Measurements from ENCODE around the gene IQCE.

IQCE gene

DNA sequence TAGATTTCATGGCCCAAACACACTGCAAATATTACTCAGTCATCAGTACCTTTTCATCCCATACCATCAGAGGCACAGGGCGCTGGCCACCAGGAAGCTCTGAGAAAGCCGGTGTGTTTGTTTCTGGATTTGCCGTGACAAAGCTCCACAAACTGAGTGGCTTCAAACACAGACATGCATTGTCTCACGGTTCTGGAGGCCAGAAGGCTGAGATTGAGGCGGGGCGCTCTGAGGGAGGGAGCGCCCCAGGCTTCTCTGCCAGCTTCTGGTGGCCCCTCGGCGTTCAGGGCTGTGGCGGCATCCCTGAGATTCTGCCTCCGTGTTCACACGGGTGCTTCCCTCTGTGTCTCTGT lies 69.3 kb downstream of the IQCE start:
- Histone ChIP-seq H3K27ac (ENCODE audit: low read length) (no peak overlapping the region), H3K9me2 (replicated peaks; ENCODE audit: insufficient read depth, low read length) (no peaks in the 10 kb centered on the region), H3K9me3 (replicated peaks; ENCODE audit: insufficient read depth, low read length) (no peaks in the 10 kb centered on the region), H3K4me3 (ENCODE audit: low read length) (no peak overlapping the region), H3K9ac (ENCODE audit: low read length) (no peak overlapping the region), H3K27me3 (replicated peaks; ENCODE audit: insufficient read depth, low read length) (peaks cover 81% of the 10 kb centered on the region), H2AFZ (ENCODE audit: low read length) (no peak overlapping the region), H3K4me1 (ENCODE audit: low read length) (no peaks in the 10 kb centered on the region), H4K20me1 (ENCODE audit: insufficient read depth, low read length) (no peaks in the 10 kb centered on the region), H3K4me2 (ENCODE audit: low read depth, low read length) (no peak overlapping the region), H3K36me3 (replicated peaks; ENCODE audit: insufficient read depth, low read length) (no peaks in the 10 kb centered on the region), H3F3A (ENCODE audit: insufficient read depth, low read length) (no peaks in the 10 kb centered on the region), H3K79me2 (ENCODE audit: low read length) (no peaks in the 10 kb centered on the region)
- no peak for DNase-seq
- no peak for TF ChIP-seq EZH2 (optimal IDR thresholded peaks at IDR 0.05; ENCODE audit: low read depth, low read length)
- no peak for TF ChIP-seq EZH2phosphoT487 (IDR thresholded peaks at IDR 0.05; ENCODE audit: low read length)
- TF ChIP-seq, protein P1, sequence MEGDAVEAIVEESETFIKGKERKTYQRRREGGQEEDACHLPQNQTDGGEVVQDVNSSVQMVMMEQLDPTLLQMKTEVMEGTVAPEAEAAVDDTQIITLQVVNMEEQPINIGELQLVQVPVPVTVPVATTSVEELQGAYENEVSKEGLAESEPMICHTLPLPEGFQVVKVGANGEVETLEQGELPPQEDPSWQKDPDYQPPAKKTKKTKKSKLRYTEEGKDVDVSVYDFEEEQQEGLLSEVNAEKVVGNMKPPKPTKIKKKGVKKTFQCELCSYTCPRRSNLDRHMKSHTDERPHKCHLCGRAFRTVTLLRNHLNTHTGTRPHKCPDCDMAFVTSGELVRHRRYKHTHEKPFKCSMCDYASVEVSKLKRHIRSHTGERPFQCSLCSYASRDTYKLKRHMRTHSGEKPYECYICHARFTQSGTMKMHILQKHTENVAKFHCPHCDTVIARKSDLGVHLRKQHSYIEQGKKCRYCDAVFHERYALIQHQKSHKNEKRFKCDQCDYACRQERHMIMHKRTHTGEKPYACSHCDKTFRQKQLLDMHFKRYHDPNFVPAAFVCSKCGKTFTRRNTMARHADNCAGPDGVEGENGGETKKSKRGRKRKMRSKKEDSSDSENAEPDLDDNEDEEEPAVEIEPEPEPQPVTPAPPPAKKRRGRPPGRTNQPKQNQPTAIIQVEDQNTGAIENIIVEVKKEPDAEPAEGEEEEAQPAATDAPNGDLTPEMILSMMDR (IDR thresholded peaks at IDR 0.05; ENCODE audit: low read length) = no peak

GRCh38 chr7:2628891-2629290 lies 70.1 kb downstream of the IQCE start:
- H4K20me1 ChIP-seq (ENCODE audit: insufficient read depth, low read length) = no peaks in the 10 kb centered on the region
- no peaks in the 10 kb centered on the region for H3K9me3 ChIP-seq (replicated peaks; ENCODE audit: insufficient read depth, low read length)
- no peaks in the 10 kb centered on the region for H3K36me3 ChIP-seq (replicated peaks; ENCODE audit: insufficient read depth, low read length)
- no peaks in the 10 kb centered on the region for H3K9me2 ChIP-seq (replicated peaks; ENCODE audit: insufficient read depth, low read length)
- no peaks in the 10 kb centered on the region for H3K4me1 ChIP-seq (ENCODE audit: low read length)
- no peak for TF ChIP-seq EZH2phosphoT487 (IDR thresholded peaks at IDR 0.05; ENCODE audit: low read length)
- TF ChIP-seq, protein P1 (IDR thresholded peaks at IDR 0.05; ENCODE audit: low read length) = no peak
- TF ChIP-seq EZH2 (optimal IDR thresholded peaks at IDR 0.05; ENCODE audit: low read depth, low read length) = no peak
- H3K27ac ChIP-seq (ENCODE audit: low read length) = no peak overlapping the region
- no peak overlapping the region for H3K9ac ChIP-seq (ENCODE audit: low read length)
- DNase-seq = no peak
- H3F3A ChIP-seq (ENCODE audit: insufficient read depth, low read length) = no peaks in the 10 kb centered on the region
- no peak overlapping the region for H2AFZ ChIP-seq (ENCODE audit: low read length)
- H3K27me3 ChIP-seq (replicated peaks; ENCODE audit: insufficient read depth, low read length) = peaks cover 81% of the 10 kb centered on the region
- H3K79me2 ChIP-seq (ENCODE audit: low read length) = no peaks in the 10 kb centered on the region
- no peak overlapping the region for H3K4me2 ChIP-seq (ENCODE audit: low read depth, low read length)
- H3K4me3 ChIP-seq (ENCODE audit: low read length) = no peak overlapping the region

GRCh38 chr7:2629746-2630681 lies 71.2 kb downstream of the IQCE start:
- H3K4me3 ChIP-seq (ENCODE audit: low read length) = no peak overlapping the region
- H3K36me3 ChIP-seq (replicated peaks; ENCODE audit: insufficient read depth, low read length) = no peaks in the 10 kb centered on the region
- no peaks in the 10 kb centered on the region for H3F3A ChIP-seq (ENCODE audit: insufficient read depth, low read length)
- H3K27ac ChIP-seq (ENCODE audit: low read length) = no peak overlapping the region
- no peak overlapping the region for H3K4me2 ChIP-seq (ENCODE audit: low read depth, low read length)
- H3K79me2 ChIP-seq (ENCODE audit: low read length) = no peaks in the 10 kb centered on the region
- no peak overlapping the region for H3K9ac ChIP-seq (ENCODE audit: low read length)
- TF ChIP-seq EZH2 (optimal IDR thresholded peaks at IDR 0.05; ENCODE audit: low read depth, low read length) (no peak), EZH2phosphoT487 (IDR thresholded peaks at IDR 0.05; ENCODE audit: low read length) (no peak)
- TF ChIP-seq, protein P1 (IDR thresholded peaks at IDR 0.05; ENCODE audit: low read length) = no peak
- no peak for DNase-seq
- H3K9me2 ChIP-seq (replicated peaks; ENCODE audit: insufficient read depth, low read length) = no peaks in the 10 kb centered on the region
- H3K27me3 ChIP-seq (replicated peaks; ENCODE audit: insufficient read depth, low read length) = peaks cover 82% of the 10 kb centered on the region
- no peak overlapping the region for H2AFZ ChIP-seq (ENCODE audit: low read length)
- no peaks in the 10 kb centered on the region for H4K20me1 ChIP-seq (ENCODE audit: insufficient read depth, low read length)
- H3K4me1 ChIP-seq (ENCODE audit: low read length) = no peaks in the 10 kb centered on the region
- no peaks in the 10 kb centered on the region for H3K9me3 ChIP-seq (replicated peaks; ENCODE audit: insufficient read depth, low read length)

Measured in MM.1S (cell line).